Body of pancreas (tissue), 4 donors: Measurements from ENCODE around the gene RBMS3. TPM values are rescaled to one million over a fixed set of nuclear protein-coding genes. Genes with fewer than 3 reads are reported as not detected.

ENCODE experiments used
- ATAC-seq: fragments of 150-250 bp; one replicate; pipeline ENCODE4 v1.9.1; 2016
- DNase-seq, 4 donors: peaks; one replicate each; pipeline ENCODE4 v3.0.0-alpha.2; 2019
- H3K27ac ChIP-seq, 4 donors: fragments of 200-600 bp; sonication (generic); 1 replicate in 3 of 4; 2 replicates in 1 of 4; pipeline versions ENCODE4 v1.5.1 to v1.6.1; 2016 to 2019; ENCODE audit warnings: mild to moderate bottlenecking in 1 of 4, mixed read lengths in 1 of 4, moderate library complexity in 1 of 4
- H3K27me3 ChIP-seq, 2 donors: fragments of 200-600 bp; sonication (generic); one replicate each; pipeline ENCODE4 v1.6.0; 2016; ENCODE audit warnings: mild to moderate bottlenecking in 1 of 2
- H3K36me3 ChIP-seq, 2 donors: fragments of 200-600 bp; sonication (generic); replicated peaks in 1 of 2; 2 replicates each; pipeline ENCODE4 v1.5.1; 2016; ENCODE audit warnings: low read depth in 2 of 2; ENCODE audit not compliant: insufficient read depth in 1 of 2
- H3K4me1 ChIP-seq: fragments of 200-600 bp; sonication (generic); one replicate; pipeline ENCODE4 v1.6.0; 2016
- H3K4me3 ChIP-seq, 2 donors: fragments of 200-600 bp; sonication (generic); 1 replicate in 1 of 2; 2 replicates in 1 of 2; pipeline ENCODE4 v1.5.1; 2016 to 2019
- H3K9me3 ChIP-seq, 3 donors: fragments of 200-600 bp; sonication (generic); 1 replicate in 2 of 3; 2 replicates in 1 of 3; pipeline ENCODE4 v1.5.1; 2016
- CTCF ChIP-seq, 7 experiments: fragments of 450-650 bp in 4 of 7; fragments of 200-600 bp in 3 of 7; sonication (generic) in 3 of 7; IDR thresholded peaks; one replicate each; pipeline ENCODE4 v1.5.1; 2016 to 2019; ENCODE audit warnings: antibody characterized with exemption in 7 of 7
- POLR2A ChIP-seq, 3 donors: fragments of 450-650 bp; IDR thresholded peaks; one replicate each; pipeline ENCODE4 v1.6.1; 2016; ENCODE audit warnings: antibody characterized with exemption in 3 of 3, mild to moderate bottlenecking in 2 of 3
- WGBS, 2 donors: methylation state at CpG; one replicate each; pipeline ENCODE4 v1.1.5; 2017; 5-methylcytosine and 5-hydroxymethylcytosine counted together
- intact Hi-C: fragments of 100-400 bp; cut with DNase I; formaldehyde crosslinking; loops from one replicate; pipeline ENCODE4 v1.15.1; 2023
- total RNA-seq, 2 donors: library from RNA; depleted of rRNA; stranded (reverse); fragments of >200 nt; gene quantifications; one replicate each; pipeline ENCODE4 v1.1.0, GENCODE V29; 2016

The RBMS3 gene
- total RNA-seq, 2 donors from 2014 or later, result 17.4 to 29.7 TPM

- TF ChIP-seq POLR2A (IDR thresholded peaks at IDR 0.05), result no peak
- no peak for TF ChIP-seq CTCF (IDR thresholded peaks at IDR 0.05)
- 54 to 55% methylated on average over 2 of the region's 2 CpGs for WGBS, 2 donors
- Histone ChIP-seq H3K4me3 (no peak overlapping the region), H3K27ac (no peak overlapping the region), H3K27me3 (no peaks in the 10 kb centered on the region), H3K4me1 (no peaks in the 10 kb centered on the region), H3K9me3 (no peaks in the 10 kb centered on the region), H3K36me3 (no peaks in the 10 kb centered on the region)
- ATAC-seq (no peak), DNase-seq (no peak)
- intact Hi-C loops, result no loop called here
Measured at GRCh38 chr3:29486917-29487316, 206.0 kb downstream of the RBMS3 start.

GRCh38 chr3:29488922-29489321, 208.1 kb downstream of the RBMS3 start:
- intact Hi-C loops, result no loop called here
- Histone ChIP-seq H3K4me1 (no peaks in the 10 kb centered on the region), H3K9me3 (no peaks in the 10 kb centered on the region), H3K36me3 (no peaks in the 10 kb centered on the region), H3K4me3 (no peak overlapping the region), H3K27ac (no peak overlapping the region), H3K27me3 (no peaks in the 10 kb centered on the region)
- DNase-seq (no peak), ATAC-seq (no peak)
- TF ChIP-seq CTCF (IDR thresholded peaks at IDR 0.05), result no peak
- no peak for TF ChIP-seq POLR2A (IDR thresholded peaks at IDR 0.05)
- 30 to 38% methylated on average over 1 of the region's 1 CpG for WGBS, 2 donors

GRCh38 chr3:29493109-29493508, 212.2 kb downstream of the RBMS3 start:
- ATAC-seq (no peak), DNase-seq (no peak)
- Histone ChIP-seq H3K36me3 (no peaks in the 10 kb centered on the region), H3K27ac (no peak overlapping the region), H3K4me1 (no peaks in the 10 kb centered on the region), H3K4me3 (no peak overlapping the region), H3K9me3 (no peaks in the 10 kb centered on the region), H3K27me3 (no peaks in the 10 kb centered on the region)
- WGBS, 2 donors, result 80 to 93% methylated on average over 3 of the region's 3 CpGs
- intact Hi-C loops, result no loop called here
- TF ChIP-seq CTCF (IDR thresholded peaks at IDR 0.05) (no peak), POLR2A (IDR thresholded peaks at IDR 0.05) (no peak)

- Histone ChIP-seq H3K27ac (no peak overlapping the region), H3K9me3 (no peaks in the 10 kb centered on the region), H3K4me3 (no peak overlapping the region), H3K27me3 (no peaks in the 10 kb centered on the region), H3K36me3 (no peaks in the 10 kb centered on the region), H3K4me1 (no peaks in the 10 kb centered on the region)
- TF ChIP-seq POLR2A (IDR thresholded peaks at IDR 0.05) (no peak), CTCF (IDR thresholded peaks at IDR 0.05) (no peak)
- DNase-seq, result no peak
- WGBS, 2 donors, result 68 to 71% methylated on average over 6 of the region's 6 CpGs
- intact Hi-C loops, result no loop called here
- no peak for ATAC-seq
Measured at GRCh38 chr3:29494305-29495036, 213.6 kb downstream of the RBMS3 start.

GRCh38 chr3:29497282-29497681, 216.4 kb downstream of the RBMS3 start:
- H3K27me3 ChIP-seq, result no peaks in the 10 kb centered on the region
- H3K9me3 ChIP-seq, result no peaks in the 10 kb centered on the region
- no peaks in the 10 kb centered on the region for H3K36me3 ChIP-seq
- intact Hi-C loops, result no loop called here
- no peak overlapping the region for H3K27ac ChIP-seq
- DNase-seq (no peak), ATAC-seq (no peak)
- WGBS, 2 donors, result 79 to 85% methylated on average over 5 of the region's 5 CpGs
- TF ChIP-seq CTCF (IDR thresholded peaks at IDR 0.05) (no peak), POLR2A (IDR thresholded peaks at IDR 0.05) (no peak)
- no peak overlapping the region for H3K4me3 ChIP-seq
- H3K4me1 ChIP-seq, result no peaks in the 10 kb centered on the region
